NCI-H187 treated with DMSO at 0.1 percent for 48 hours (cell line): ENCODE results near the gene SHC4.

Experiments
- DNase-seq: peaks from one replicate; lab custom pipeline; 2025; lab: John Stamatoyannopoulos, UW

The SHC4 gene

DNA sequence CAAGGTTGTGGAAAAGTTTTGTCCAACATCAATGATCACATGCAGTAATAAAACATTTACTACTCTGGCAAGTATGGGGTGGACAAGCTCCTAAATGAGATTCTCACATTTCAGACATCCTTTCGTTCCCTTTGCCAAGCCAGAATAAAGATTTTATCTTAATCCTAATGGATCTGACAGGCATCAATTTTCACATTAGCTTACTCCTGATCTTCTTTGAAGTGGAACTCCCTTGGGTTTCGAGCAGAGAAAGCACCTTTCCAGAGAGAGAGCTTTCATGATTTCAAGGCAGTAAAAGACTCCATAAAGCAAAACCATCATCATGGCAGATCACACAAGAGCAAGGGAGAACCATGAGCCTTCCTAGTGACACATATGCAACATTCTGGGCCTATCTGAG is 113.1 kb downstream of the SHC4 start:
- DNase-seq: no peak

DNA sequence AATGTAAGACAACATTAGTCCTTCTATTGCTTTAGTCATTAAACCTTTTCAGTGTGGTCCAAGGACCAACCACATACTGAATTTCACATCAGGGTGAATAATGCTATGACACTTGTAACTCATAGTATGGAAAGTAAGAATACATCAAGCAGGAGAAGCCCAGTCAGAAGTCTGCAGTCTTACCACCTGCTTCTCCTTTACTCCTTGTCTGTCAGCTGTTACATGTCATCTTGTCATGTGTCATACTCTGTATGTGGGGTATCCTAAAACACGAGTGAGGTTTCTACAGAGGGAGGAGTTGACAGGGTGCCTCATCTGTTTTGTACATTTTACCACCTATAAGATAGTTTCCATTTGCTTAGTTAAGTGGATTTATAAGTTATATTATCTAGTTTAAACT is 118.6 kb downstream of the SHC4 start:
- DNase-seq: no peak

DNA sequence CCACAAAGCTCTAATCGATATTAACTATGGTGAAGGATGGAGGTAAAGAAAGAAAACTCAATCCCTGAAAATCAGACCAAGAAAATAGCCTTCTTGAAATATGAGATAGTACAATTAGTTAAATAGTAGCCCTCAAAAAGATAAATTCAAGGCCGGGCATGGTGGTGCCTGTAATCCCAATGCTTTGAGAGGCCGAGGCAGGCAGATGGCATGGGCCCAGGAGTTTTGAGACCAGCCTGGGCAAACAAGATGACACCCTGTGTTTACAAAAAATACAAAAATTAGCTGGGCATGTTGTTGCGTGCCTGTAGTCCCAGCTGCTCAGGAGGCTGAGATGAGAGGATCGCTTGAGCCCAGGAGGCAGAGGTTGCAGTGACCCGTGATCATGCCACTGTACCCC is 121.2 kb downstream of the SHC4 start:
- DNase-seq: no peak

DNA sequence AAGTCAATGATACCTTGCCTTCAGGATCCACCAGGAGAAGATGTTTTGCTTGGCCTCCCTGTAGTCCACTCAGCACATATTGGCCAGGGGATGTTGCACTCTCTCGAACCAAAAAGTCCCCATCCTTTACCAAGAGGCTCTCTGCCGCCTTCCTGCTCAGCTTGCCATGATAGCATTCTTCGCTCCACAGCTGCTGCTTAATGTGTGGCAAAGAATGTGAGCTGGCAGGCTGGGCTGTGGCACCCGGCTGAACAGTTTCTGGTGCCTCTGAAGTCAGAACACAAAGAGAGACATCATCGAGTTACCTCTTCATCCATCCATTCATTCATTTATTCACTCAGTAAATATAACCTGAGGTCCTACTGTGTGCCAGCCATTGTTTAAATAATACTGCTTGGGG is 129.0 kb downstream of the SHC4 start:
- DNase-seq: no peak

DNA sequence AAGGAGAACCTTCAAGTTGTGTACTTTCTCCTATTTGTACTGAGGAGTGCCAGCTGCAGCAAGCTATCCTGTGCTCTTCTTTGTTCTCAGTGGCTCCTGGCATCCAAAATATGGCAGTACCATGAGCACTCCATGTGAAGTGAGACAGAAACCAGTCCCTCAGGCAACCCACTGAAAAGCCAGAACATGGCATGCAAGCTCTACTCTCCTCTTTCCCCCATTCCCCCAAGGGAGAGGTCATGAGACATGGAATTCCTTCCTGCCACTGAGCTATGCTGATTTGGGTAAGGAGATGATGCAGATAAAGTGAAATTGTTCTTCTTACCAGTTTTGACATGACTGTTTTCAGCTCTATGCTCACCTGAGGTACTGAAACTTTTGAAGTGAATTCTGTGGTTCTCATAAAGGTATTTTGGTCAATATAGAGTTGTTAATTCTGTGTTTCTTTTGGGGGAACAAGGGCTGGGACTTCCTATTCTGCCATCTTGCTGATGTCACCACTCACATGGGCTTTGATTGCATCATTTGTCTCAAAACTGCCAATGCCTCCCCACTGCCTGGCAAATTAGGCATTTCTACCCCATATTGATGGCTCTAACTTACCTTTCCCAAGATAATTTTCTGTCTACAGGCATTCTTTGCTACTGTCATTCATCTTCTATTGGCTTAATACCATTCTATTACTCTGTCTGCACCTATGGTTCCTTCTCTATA is 130.0 kb downstream of the SHC4 start:
- no peak for DNase-seq

DNA sequence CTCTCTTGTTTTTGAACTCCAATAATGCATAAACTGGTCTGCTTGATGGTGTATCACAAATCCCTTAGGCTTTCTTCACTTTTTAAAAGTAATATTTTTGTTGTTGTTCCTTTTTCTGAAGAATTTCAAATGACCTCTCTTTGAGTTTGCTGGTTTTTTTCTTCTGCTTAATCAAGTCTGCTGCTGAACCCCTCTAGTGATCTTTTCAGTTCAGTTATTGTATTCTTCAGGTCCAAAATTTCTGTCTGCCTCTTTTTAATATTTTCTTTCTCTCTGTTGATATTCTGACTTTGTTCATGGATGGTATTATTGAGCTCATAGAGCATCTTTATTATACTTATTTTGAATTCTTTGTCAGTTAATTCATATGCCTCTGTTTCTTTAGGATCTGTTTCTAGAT is 131.1 kb downstream of the SHC4 start:
- DNase-seq: no peak

DNA sequence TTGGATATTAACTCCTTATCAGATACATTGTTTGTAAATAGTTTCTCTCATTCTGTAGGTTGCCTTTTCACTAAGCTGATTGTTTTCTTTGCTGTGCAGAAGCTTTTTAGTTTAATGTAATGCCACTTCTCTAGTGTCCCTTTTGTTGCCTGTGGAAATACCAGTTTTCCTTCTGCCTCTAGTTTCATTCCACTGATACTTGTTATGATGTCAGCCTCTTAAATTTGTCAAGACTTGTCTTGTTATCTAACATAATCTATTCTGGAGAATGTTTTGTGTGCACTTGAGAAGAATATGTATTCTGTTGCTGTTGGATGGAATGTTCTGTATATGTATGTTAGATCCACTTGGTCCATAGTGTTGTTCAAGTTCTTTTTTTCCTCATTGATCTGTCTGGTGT is 134.8 kb downstream of the SHC4 start:
- DNase-seq: no peak

DNA sequence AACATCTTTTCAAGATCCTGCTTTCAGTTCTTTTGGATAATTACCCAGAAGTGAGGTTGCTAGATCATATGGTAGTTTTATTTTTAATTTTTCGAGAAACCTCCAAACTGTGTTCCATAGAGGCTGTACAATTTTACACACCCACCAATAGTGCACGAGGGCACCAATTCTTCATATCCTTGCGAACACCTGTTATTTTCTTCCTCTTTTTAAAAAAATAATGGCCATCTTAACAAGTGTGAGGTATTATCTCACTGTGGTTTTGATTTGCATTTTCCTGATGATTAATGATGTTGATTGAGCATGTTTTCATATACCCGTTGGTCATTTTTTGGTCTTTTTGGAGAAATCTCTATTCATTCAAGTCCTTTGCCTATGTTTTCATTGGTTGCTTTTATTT is 135.2 kb downstream of the SHC4 start:
- DNase-seq: no peak

DNA sequence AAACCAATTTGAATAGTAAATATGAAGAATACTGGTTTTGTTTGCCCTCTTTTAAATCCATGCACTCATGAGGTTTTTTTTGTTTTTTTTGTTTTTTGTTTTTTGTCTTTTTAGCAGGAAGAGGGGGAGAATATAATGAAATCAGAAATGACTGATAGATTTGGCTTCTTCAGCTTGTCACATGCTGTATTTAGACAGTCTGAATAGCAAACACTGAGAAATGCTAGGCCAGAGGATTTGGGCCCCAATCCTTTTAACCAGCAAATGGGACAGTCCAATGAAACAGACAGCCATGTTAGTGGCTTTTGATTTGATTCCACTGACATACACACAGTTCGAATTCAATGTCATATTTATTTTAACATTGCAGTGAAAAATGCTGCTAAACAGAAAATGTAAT is 138.6 kb downstream of the SHC4 start:
- DNase-seq: no peak

DNA sequence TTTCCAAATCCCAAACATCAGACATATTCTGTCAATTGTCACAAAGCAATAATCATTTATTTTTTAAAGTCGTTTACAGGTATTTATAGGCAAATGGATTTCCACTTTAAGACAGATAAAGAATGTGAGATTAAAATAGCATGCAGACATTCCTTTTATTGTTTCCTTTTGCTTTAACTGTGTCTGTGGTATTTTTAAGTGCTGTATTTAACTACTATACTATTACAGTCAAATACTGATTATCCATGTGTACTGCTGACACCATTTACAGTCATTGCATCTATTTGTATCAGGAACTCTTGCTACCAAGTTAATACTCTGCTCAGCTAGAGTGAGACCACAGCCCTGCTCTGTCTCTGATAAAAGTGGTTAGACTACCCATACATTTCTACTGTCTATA is 140.0 kb downstream of the SHC4 start:
- no peak for DNase-seq

DNA sequence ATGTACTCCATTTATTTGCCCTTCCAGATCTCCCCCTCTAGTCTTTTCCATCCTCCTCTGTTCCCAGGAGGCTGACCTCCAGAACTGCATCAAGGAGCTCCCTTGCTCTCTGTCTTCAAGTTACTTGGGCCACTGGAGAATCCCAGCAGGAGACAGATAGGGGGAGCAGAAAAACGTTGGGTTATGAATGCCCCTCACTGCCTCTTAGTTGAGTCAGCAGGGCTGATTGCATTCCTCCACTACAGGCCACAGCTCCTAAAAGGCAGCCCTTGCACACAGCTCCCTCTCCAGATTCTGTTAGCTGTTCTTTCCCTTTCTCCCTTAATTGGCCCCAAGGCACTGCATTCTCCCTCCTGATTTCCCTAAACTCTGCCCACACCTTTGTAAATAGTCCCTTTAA is 140.5 kb downstream of the SHC4 start:
- no peak for DNase-seq

DNA sequence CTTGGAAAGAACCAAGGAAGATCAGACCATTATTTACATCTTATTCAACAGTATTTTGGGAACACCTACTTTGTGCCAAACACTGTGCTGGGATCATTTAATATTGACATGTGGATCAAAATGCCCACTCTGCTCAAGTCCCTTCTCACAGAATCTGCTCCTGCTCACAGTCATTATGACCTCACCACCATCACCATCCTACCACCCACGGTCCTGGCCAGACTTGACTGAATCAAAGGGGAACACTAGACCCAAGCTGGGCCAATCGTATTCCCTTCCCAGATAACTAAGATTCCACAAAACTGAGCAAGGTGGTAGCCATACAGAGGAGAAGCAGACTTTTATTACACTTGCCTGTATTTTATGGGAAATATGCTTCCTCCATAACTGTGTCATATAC is 149.4 kb downstream of the SHC4 start:
- no peak for DNase-seq

DNA sequence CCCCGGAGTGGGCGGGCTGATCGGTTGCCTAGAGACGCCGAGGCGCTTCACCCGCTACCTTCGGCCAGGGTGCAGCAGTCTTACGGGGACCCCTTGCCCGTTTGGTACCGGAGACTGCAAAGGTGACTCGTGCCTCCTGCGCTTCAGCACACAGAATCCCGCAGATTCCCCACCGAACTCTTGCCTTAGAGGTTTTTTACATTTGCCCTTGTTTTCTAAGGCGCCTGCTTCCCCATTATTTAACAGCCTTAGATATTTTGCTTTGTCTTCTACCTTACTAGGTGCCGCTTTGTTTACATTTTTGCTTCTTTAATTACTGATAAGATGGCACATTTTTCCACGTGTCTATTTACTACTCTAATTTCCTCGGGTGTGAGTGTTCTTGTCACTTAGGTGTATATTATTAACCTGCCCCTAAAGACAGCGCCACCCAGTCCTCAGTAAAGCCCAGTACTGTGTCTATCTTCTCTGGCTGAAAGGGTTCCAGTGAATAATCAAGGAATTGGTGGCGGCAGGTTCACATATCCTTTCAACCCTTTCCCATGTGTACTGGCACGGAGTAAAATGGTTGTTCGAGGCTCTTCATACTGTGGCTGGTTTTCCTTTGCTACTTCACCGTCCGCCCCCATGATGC is 152.3 kb downstream of the SHC4 start:
- DNase-seq: no peak

DNA sequence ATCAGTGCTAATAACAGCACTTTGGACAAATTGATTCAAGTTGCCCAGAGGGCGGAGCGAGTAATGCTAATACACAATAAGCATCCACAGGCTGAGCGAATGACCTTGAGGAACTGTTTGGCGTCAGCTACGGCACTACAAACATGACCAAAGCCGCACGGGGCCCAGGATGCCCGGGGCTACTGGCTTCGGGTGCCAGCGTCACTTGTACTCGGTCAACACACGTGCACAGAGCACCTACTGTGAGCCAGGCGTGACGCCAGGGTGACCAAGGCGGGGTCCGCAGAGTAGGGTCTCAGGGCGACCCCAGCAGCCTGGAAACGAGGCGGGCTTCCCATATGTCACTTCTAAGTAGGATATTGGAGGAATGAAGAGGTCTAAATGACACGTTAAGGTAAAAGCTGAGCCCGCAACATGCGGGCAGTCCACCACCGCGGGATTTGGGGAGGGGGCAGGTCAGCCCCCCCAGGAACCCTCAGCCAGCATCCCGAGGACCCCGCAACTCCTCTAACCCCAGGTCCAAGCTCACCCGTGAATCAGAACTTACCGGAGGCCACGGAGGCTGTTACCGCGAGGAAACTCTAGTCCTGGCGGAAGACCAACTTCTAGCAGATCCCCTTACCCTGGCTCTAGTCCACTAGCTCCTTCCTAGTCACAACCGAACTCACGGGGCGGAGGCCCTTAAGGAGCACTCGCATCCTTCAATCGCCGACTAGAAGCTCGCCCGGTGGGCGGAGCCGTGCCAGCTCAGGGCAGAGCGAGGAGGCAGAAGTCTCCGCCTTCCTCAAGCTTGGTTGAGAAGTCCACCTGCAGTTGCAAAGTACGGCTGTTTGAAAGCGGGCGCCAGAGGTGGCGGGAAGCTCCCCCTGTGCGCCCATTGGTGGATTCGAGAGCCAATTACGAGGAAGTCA is 153.1 kb downstream of the SHC4 start, which contains the start of gene CEP152:
Gene CEP152, minus strand, starts transcription at position 656 of the 911 bp plus-strand sequence. CDS start 5,420 bp downstream, outside the sequence.
- peak; percentile 79 for DNase-seq

DNA sequence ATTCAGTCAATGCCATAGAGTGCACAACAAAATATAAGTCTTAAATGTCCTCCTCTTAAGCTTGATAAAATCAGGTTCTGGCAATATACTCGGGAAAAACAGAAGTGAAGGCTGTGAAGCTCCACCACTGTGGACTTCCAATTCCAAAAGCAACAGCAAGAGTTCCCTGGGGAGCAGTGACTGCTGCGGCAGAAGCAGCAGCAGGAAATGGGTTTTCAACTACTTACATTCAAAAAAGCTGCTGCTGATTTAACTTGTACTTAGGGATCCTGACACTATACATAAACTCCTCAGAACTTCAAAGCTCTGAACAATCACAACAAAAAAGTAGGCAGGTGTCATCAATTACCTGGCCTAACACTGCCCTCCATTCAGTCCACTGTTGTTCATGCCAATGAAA is 157.6 kb downstream of the SHC4 start:
- peak; percentile 2 for DNase-seq

DNA sequence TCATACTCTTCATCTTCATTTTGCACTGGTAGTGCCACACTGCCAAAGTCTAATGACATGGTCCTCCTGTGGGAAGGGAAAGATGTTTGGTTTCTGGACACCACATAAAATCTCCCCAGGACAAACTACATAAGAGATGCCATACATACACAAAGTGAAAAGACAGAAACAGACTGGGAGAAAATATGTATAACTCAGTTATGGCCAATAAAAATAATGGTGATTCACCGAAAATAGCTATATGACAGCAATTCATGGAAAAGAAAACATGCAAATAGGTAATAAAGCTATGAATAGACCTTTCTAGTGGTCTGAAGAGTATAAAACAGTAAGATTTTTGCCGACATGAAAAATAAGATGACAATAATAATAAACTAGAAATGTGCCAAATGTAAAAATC is 158.1 kb downstream of the SHC4 start:
- no peak for DNase-seq

DNA sequence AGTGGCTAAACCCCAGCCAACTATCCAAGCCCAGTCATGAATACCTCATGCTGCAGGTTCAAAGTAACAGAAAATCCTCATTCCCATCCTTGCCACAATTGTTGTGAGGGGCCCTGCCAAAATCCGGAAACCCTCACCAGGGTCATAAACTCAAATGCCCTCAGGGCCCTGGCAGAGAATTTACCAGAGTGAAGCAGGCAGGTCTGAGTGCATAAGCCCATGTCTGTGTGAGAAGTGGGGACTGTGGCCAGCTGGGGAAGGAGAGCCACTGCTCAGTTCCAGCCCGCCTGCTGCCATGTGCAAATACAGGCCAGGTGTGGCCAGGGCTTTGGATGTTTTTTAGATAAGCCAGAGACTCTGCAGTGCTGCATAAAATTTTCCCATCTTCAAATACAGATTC is 159.8 kb downstream of the SHC4 start:
- no peak for DNase-seq

DNA sequence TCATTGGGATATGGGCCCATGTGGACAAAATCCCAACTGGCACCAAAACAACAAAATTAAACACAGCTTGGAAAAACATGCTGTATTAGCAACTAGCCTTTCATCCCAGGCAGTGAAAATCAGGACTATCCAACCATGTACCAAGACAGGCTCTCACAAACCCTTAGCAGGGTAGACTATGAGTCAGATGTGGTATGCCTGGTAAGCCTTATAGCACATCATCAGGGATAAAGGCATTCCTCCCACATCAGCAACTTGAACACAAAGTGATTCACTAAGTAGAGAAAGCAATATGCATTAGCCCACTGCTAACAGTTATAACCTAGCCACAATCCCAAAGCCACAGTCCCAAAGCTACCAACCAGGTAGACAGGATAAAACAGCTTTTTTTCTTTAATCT is 160.9 kb downstream of the SHC4 start:
- no peak for DNase-seq

DNA sequence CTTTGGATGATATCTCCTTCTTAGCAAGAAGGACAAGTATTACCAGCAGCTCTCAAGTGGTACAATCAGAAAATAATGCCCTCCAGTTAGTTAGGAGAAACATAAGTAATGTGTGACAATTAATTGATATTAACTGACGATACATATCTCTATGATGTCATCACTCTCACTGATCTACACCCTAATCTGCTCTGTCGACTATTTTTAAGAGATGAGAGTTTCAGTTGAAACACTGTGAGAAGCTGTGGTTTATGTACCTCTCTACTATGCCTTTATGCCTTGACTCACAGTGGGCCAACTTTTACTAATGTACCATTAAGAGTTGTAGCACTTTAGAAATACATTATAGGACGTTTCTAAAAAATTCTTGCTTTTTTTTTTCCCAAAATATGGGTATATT is 161.5 kb downstream of the SHC4 start:
- DNase-seq: no peak

DNA sequence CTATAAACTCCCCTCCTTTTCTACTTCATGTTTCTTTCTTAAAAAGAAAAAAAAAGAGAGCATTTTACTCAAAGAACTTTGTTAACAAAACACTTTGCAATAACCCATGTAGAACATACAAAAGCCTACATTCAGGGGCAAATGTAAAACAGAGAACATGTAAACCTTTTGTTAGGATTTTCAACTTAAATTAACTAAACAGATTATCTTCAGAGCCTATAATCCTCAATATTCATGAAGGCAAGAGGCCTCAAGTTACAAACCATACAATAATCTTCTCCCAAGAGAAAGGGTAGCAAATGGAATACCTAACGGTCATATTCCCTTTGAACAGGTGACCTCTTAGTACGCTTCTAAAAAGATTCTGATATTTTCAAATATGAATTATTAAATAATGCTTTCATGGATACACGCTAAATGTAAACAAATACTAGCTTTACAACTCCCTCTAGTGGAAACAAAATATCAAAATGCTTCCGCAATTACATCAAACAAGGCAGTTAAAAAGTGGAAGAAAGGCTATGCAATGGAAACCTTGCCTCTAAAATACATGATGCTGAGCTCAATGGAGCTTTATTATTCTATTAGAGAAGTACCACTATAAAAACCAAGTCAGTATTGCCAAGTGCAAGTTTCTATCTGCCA is 162.8 kb downstream of the SHC4 start:
- no peak for DNase-seq

DNA sequence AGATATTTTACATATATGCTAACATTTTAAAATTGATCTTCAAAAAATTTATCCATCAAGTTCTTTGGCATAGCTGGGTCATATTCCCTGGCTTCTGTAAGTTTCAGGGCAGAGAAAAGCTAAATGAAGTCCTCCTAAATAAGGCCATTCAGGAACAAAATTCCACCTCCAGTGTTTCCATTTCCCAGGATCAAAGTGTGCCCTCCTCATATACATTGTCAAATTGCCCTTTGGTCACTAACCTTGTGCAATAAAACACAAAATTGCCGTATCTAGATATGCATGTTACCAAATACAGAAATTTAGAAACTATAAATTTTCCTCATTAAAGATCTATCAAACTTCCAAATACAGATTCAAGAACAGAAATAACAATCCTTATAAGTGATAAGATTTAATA is 163.5 kb downstream of the SHC4 start:
- no peak for DNase-seq

DNA sequence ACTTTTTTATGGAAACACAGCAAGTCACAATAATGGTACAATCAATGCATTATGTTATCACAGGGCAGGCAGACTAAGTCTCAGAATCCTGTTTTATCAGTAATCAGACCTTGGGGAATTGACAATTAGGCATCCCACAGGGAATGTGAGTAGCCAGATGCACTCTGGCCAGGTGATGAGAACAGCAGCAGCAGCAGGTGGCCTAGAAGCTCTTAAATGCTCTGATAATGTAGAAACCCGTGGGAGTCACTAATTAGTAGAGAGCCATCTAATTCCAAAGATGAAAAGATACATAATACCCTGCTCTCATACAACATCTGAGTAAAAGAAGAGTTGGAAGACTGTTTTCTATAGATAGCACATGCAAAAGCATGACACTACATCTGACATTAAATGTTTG is 165.4 kb downstream of the SHC4 start:
- DNase-seq: no peak
